Measurements from ENCODE around the gene TSPAN15. TPM values are rescaled to one million over a fixed set of nuclear protein-coding genes. Genes with fewer than 3 reads are reported as not detected.

Gene TSPAN15
- total RNA-seq, 3 donors from 2014 or later (not counting 1 experiment from before 2014, with no cell fraction given), result 1.3 to 3.9 (median 2.1) TPM

- Histone ChIP-seq H3K4me3 (ENCODE audit: low read length) (no peak overlapping the region), H3K27me3 (ENCODE audit: control insufficient read depth, insufficient read depth, low read length) (no peaks in the 10 kb centered on the region), H3K27ac (ENCODE audit: low read length) (no peak overlapping the region), H3K9me3 (ENCODE audit: control insufficient read depth, insufficient read depth, low read length) (no peaks in the 10 kb centered on the region), H3K4me1 (ENCODE audit: control insufficient read depth, insufficient read depth, low read length) (peaks cover 11% of the 10 kb centered on the region), H3K36me3 (ENCODE audit: control insufficient read depth, insufficient read depth, low read length) (peaks cover 37% of the 10 kb centered on the region)
- 87% methylated on average over 3 of the region's 3 CpGs for WGBS (ENCODE audit: insufficient coverage)
- H3K4me3 Mint-ChIP-seq, result no peak overlapping the region
- intact Hi-C loops (cut with micrococcal nuclease), result no loop called here
- H3K27ac Mint-ChIP-seq, result no peak overlapping the region
- H3K9me3 Mint-ChIP-seq, result no peaks in the 10 kb centered on the region
- H3K27me3 Mint-ChIP-seq (ENCODE audit: low read depth in 2 of 2), result no peaks in the 10 kb centered on the region
- DNase-seq (no peak), ATAC-seq (no peak)
- peaks cover 3 to 15% of the 10 kb centered on the region in 2 donors for H3K4me1 Mint-ChIP-seq
- H3K36me3 Mint-ChIP-seq, result no peaks in the 10 kb centered on the region
- TF ChIP-seq, protein P1, sequence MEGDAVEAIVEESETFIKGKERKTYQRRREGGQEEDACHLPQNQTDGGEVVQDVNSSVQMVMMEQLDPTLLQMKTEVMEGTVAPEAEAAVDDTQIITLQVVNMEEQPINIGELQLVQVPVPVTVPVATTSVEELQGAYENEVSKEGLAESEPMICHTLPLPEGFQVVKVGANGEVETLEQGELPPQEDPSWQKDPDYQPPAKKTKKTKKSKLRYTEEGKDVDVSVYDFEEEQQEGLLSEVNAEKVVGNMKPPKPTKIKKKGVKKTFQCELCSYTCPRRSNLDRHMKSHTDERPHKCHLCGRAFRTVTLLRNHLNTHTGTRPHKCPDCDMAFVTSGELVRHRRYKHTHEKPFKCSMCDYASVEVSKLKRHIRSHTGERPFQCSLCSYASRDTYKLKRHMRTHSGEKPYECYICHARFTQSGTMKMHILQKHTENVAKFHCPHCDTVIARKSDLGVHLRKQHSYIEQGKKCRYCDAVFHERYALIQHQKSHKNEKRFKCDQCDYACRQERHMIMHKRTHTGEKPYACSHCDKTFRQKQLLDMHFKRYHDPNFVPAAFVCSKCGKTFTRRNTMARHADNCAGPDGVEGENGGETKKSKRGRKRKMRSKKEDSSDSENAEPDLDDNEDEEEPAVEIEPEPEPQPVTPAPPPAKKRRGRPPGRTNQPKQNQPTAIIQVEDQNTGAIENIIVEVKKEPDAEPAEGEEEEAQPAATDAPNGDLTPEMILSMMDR (IDR thresholded peaks at IDR 0.05), result no peak
Measured at GRCh38 chr10:69403519-69403918, 47.7 kb upstream of the TSPAN15 start.

DNA sequence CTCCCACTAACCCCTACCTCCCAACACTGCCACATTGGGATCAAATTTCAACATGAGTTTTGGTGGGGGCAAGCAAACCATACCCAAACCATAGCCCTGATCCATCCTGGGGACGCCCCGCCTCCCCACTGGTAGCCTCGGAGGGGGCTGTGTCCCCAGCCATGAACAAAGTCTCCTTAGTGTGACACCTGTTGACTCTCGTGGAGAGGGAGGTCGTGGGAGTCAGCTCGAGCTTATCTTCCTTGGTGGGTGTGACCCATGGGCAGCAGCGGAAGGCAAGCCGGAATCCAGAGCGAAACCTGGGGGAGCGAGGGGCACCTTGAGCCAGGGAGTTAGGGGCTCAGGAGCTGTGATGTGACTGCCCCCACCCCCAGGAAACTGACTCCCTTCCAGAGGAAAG is 46.5 kb upstream of the TSPAN15 start:
- Mint-ChIP-seq H3K27me3 (ENCODE audit: low read depth in 2 of 2) (no peaks in the 10 kb centered on the region), H3K27ac (no peak overlapping the region), H3K36me3 (no peaks in the 10 kb centered on the region), H3K4me1 (peaks cover 7 to 19% of the 10 kb centered on the region in 2 donors), H3K4me3 (no peak overlapping the region), H3K9me3 (no peaks in the 10 kb centered on the region)
- ATAC-seq (no peak), DNase-seq (no peak)
- Histone ChIP-seq H3K36me3 (ENCODE audit: control insufficient read depth, insufficient read depth, low read length) (peaks cover 26% of the 10 kb centered on the region), H3K4me1 (ENCODE audit: control insufficient read depth, insufficient read depth, low read length) (peaks cover 16% of the 10 kb centered on the region), H3K9me3 (ENCODE audit: control insufficient read depth, insufficient read depth, low read length) (no peaks in the 10 kb centered on the region), H3K27me3 (ENCODE audit: control insufficient read depth, insufficient read depth, low read length) (no peaks in the 10 kb centered on the region), H3K4me3 (ENCODE audit: low read length) (no peak overlapping the region), H3K27ac (ENCODE audit: low read length) (no peak overlapping the region)
- intact Hi-C loops (cut with micrococcal nuclease), result loop anchor here (5.0 kb wide), 2 partner anchors 103 to 447 kb away; partner anchors contain the start of gene DDX21
- 97% methylated on average over 10 of the region's 10 CpGs for WGBS (ENCODE audit: insufficient coverage)
- TF ChIP-seq, protein P1 (IDR thresholded peaks at IDR 0.05), result no peak

- no peak overlapping the region for H3K27ac Mint-ChIP-seq
Measured at GRCh38 chr10:69405221-69405620, 46.0 kb upstream of the TSPAN15 start.

More at GRCh38 chr10:69405221-69405620, 46.0 kb upstream of the TSPAN15 start:
- Histone ChIP-seq H3K27ac (ENCODE audit: low read length) (no peak overlapping the region), H3K27me3 (ENCODE audit: control insufficient read depth, insufficient read depth, low read length) (no peaks in the 10 kb centered on the region), H3K9me3 (ENCODE audit: control insufficient read depth, insufficient read depth, low read length) (no peaks in the 10 kb centered on the region), H3K4me1 (ENCODE audit: control insufficient read depth, insufficient read depth, low read length) (peaks cover 16% of the 10 kb centered on the region), H3K36me3 (ENCODE audit: control insufficient read depth, insufficient read depth, low read length) (peaks cover 22% of the 10 kb centered on the region), H3K4me3 (ENCODE audit: low read length) (no peak overlapping the region)
- no peak overlapping the region for H3K4me3 Mint-ChIP-seq
- H3K4me1 Mint-ChIP-seq, result peaks cover 7 to 19% of the 10 kb centered on the region in 2 donors
- no peaks in the 10 kb centered on the region for H3K27me3 Mint-ChIP-seq (ENCODE audit: low read depth in 2 of 2)
- 70% methylated on average over 3 of the region's 4 CpGs for WGBS (ENCODE audit: insufficient coverage)
- H3K36me3 Mint-ChIP-seq, result no peaks in the 10 kb centered on the region
- no peaks in the 10 kb centered on the region for H3K9me3 Mint-ChIP-seq
- intact Hi-C loops (cut with micrococcal nuclease), result loop anchor here (5.0 kb wide), 2 partner anchors 102 to 448 kb away; partner anchors contain the start of gene DDX21
- ATAC-seq, result no peak
- TF ChIP-seq, protein P1 (IDR thresholded peaks at IDR 0.05), result no peak
- no peak for DNase-seq

Measured in natural killer cell (primary cell).